CD14-positive monocyte (primary cell): ENCODE measurements around the gene POLRMT. TPM values are rescaled to one million over a fixed set of nuclear protein-coding genes. Genes with fewer than 3 reads are reported as not detected.

Source experiments
- DNase-seq, 3 donors: peaks; one replicate each; pipeline ENCODE4 v3.0.0-alpha.2; 2011 to 2022
- H2AFZ ChIP-seq: 2 replicates; pipeline ENCODE4 v1.6.0; 2012; ENCODE audit warnings: mild to moderate bottlenecking, low read depth, low read length, inconsistent platforms; ENCODE audit not compliant: insufficient read depth, poor library complexity, severe bottlenecking
- H3K27ac ChIP-seq, 2 donors: 1 replicate in 1 of 2; 2 replicates in 1 of 2; pipeline ENCODE4 v1.5.1; 2012 to 2013; ENCODE audit warnings: low read length in 2 of 2, control low read depth in 1 of 2, inconsistent platforms in 1 of 2, low read depth in 1 of 2, mild to moderate bottlenecking in 1 of 2
- H3K27me3 ChIP-seq, 2 donors: one replicate each; pipeline versions ENCODE4 v1.6.0 to v1.6.1; 2011 to 2013; ENCODE audit warnings: low read length in 2 of 2; ENCODE audit not compliant: control insufficient read depth in 2 of 2, insufficient read depth in 2 of 2
- H3K36me3 ChIP-seq, 2 donors: replicated peaks in 1 of 2; 1 replicate in 1 of 2; 2 replicates in 1 of 2; pipeline versions ENCODE4 v1.5.1 to v1.6.1; 2012 to 2013; ENCODE audit warnings: low read length in 2 of 2, control low read depth in 1 of 2, inconsistent platforms in 1 of 2, mild to moderate bottlenecking in 1 of 2; ENCODE audit not compliant: insufficient read depth in 2 of 2, control insufficient read depth in 1 of 2
- H3K4me1 ChIP-seq, 2 donors: 1 replicate in 1 of 2; 2 replicates in 1 of 2; pipeline versions ENCODE4 v1.5.1 to v1.6.1; 2012 to 2013; ENCODE audit warnings: low read length in 2 of 2, control low read depth in 1 of 2, inconsistent platforms in 1 of 2, mild to moderate bottlenecking in 1 of 2, moderate library complexity in 1 of 2; ENCODE audit not compliant: insufficient read depth in 2 of 2, control insufficient read depth in 1 of 2
- H3K4me2 ChIP-seq: replicated peaks from 2 replicates; pipeline ENCODE3; 2012; ENCODE audit warnings: low read length, moderate library complexity, mild to moderate bottlenecking; ENCODE audit not compliant: poor library complexity, severe bottlenecking; ENCODE audit errors: extremely low read depth
- H3K4me3 ChIP-seq, 3 experiments: fragments of 200-600 bp in 1 of 3; sonication (generic) in 1 of 3; replicated peaks in 1 of 3; 1 replicate in 2 of 3; 2 replicates in 1 of 3; pipeline ENCODE4 v1.5.1; 2011 to 2013; ENCODE audit warnings: low read length in 3 of 3, mild to moderate bottlenecking in 3 of 3, control low read depth in 2 of 3, low read depth in 2 of 3, inconsistent platforms in 1 of 3, moderate library complexity in 1 of 3
- H3K79me2 ChIP-seq: 2 replicates; pipeline ENCODE4 v1.6.0; 2012; ENCODE audit warnings: mild to moderate bottlenecking, control low read depth, inconsistent platforms, low read length, moderate library complexity; ENCODE audit not compliant: insufficient read depth
- H3K9ac ChIP-seq: 2 replicates; pipeline ENCODE4 v1.6.0; 2017; ENCODE audit warnings: low read length, mild to moderate bottlenecking; ENCODE audit not compliant: insufficient read depth, poor library complexity, severe bottlenecking
- H3K9me3 ChIP-seq, 2 donors: replicated peaks in 1 of 2; 1 replicate in 1 of 2; 2 replicates in 1 of 2; pipeline versions ENCODE4 v1.5.1 to v1.6.1; 2012 to 2013; ENCODE audit warnings: low read length in 2 of 2, control low read depth in 1 of 2; ENCODE audit not compliant: control insufficient read depth in 1 of 2, insufficient read depth in 1 of 2
- H4K20me1 ChIP-seq: 2 replicates; pipeline ENCODE4 v1.6.0; 2012; ENCODE audit warnings: mild to moderate bottlenecking, low read length, control low read depth, moderate library complexity; ENCODE audit not compliant: insufficient read depth
- H3K27ac Mint-ChIP-seq, 7 donors: one replicate each; pipeline ENCODE4 v1.8.0; 2020; ENCODE audit warnings: mild to moderate bottlenecking in 7 of 7, mixed read lengths in 7 of 7, moderate library complexity in 6 of 7, inconsistent platforms in 2 of 7
- H3K27me3 Mint-ChIP-seq, 3 donors: one replicate each; pipeline ENCODE4 v1.8.0; 2021 to 2022; ENCODE audit warnings: low read depth in 3 of 3, mild to moderate bottlenecking in 3 of 3, mixed read lengths in 3 of 3, moderate library complexity in 3 of 3, inconsistent platforms in 1 of 3
- H3K36me3 Mint-ChIP-seq, 2 donors: one replicate each; pipeline ENCODE4 v1.8.0; 2020; ENCODE audit warnings: mixed read lengths in 2 of 2, inconsistent platforms in 1 of 2, mild to moderate bottlenecking in 1 of 2
- H3K4me1 Mint-ChIP-seq: one replicate; pipeline ENCODE4 v1.8.0; 2020; ENCODE audit warnings: mild to moderate bottlenecking, mixed read lengths
- H3K4me3 Mint-ChIP-seq, 2 donors: one replicate each; pipeline ENCODE4 v1.8.0; 2020; ENCODE audit warnings: mild to moderate bottlenecking in 2 of 2, mixed read lengths in 2 of 2, moderate library complexity in 1 of 2
- H3K9me3 Mint-ChIP-seq, 7 donors: one replicate each; pipeline ENCODE4 v1.8.0; 2020 to 2022; ENCODE audit warnings: mixed read lengths in 7 of 7, mild to moderate bottlenecking in 6 of 7, moderate library complexity in 6 of 7, inconsistent platforms in 2 of 7
- WGBS: methylation state at CpG from one replicate; pipeline ENCODE4 v1.1.5; 2013; ENCODE audit warnings: missing lambda C conversion rate; ENCODE audit not compliant: insufficient coverage; 5-methylcytosine and 5-hydroxymethylcytosine counted together
- intact Hi-C, 2 donors: fragments of 100-400 bp; cut with micrococcal nuclease; formaldehyde crosslinking; loops; one replicate each; pipeline versions ENCODE4 v1.15.0 to v1.15.1; 2023
- polyA minus RNA-seq: library from RNA; depleted of rRNA, polyadenylated mRNA; stranded (reverse); fragments of >200 nt; gene quantifications from 2 replicates; pipeline ENCODE4 v1.2.3, GENCODE V29; 2012
- polyA plus RNA-seq, 3 donors: library from polyadenylated mRNA; depleted of rRNA in 1 of 3; unstranded in 2 of 3; stranded (reverse) in 1 of 3; fragments of 300-500 nt in 2 of 3; fragments of >200 nt in 1 of 3; fragmentation: Illumina TruSeq in 2 of 3; gene quantifications; 1 replicate in 2 of 3; 2 replicates in 1 of 3; pipeline ENCODE4 v1.2.3, GENCODE V29; 2012 to 2021
- total RNA-seq, 12 experiments: library from RNA in 1 of 12; stranded (reverse) in 1 of 12; fragments of 120-200 nt in 1 of 12; gene quantifications; one replicate each; pipeline ENCODE4 v1.2.4 and lab custom pipeline; 2013 to 2026; ENCODE audit warnings: mixed read lengths in 6 of 12, inconsistent platforms in 1 of 12
- TF ChIP-seq, protein P1 (sequence below): fragments of 200-600 bp; IDR thresholded peaks from one replicate; pipeline ENCODE4 v1.8.0; 2022; ENCODE audit warnings: antibody characterized with exemption, mild to moderate bottlenecking

The POLRMT gene
- 26.5 TPM for total RNA-seq (2013)
- polyA plus RNA-seq = 10 to 100 TPM; 16.2 to 40.5 (median 17.6) TPM
- polyA minus RNA-seq = 26.3 and 39.6 TPM in 2 replicates
- total RNA-seq (lab: John Stamatoyannopoulos, UW) = 3.4 to 18.2 (median 13.7) reads per million in 11 experiments

DNA sequence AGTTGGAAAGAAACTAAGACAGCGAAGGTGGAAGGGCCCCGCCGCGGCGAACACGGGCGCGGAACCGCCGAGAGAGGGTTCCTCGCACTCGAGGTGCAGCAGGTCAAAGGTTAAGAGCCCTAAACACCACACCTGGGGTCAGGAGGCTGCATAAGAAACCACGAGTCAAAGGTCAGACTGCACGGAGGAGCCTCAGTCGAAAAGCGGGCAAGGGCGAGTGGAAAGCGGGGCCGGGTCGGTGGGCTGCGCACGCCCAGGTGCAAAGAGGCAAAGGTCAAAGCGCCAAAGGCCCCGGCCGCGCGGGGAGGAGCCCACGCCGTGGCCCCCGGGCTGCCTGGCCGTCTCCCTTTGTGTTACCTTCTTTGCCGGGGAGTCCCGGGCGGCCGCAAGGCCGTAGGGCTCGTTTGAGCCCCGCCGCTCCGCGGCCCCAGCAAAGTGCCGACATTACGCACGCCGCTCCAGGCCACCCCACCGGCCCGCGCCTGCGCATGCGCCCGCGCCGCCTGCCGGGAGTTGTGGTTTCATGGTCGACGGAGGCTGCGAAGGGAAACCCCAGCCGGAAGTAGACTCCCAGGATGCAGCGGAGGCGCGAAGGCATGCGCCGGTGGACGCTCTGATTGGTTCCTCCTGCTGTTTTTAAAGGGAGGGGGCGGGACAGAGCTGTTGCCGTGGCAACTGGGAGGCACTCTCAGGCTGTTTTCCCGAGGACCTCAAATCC, at the start of gene POLRMT:
TSS of gene POLRMT (minus strand) at position 470 of the 718 bp plus-strand sequence. CDS start at position 445, 25 bp downstream.
- H3K36me3 ChIP-seq = peaks cover 7 to 29% of the 10 kb centered on the region in 2 donors
- Mint-ChIP-seq H3K4me1 (peaks cover 24% of the 10 kb centered on the region), H3K36me3 (peaks cover 20 to 38% of the 10 kb centered on the region in 2 donors), H3K27me3 (peaks cover 13 to 17% (median 14%) of the 10 kb centered on the region in 3 donors), H3K9me3 (peaks cover 0 to 3% (median 0%) of the 10 kb centered on the region in 7 donors), H3K27ac (peak within 1 kb of the TSS; percentile 75 to 90 (median 85)), H3K4me3 (peak within 1 kb of the TSS; percentile 94 to 98)
- H3K27ac ChIP-seq = peak within 1 kb of the TSS in 1 of 2 donors; percentile 69
- peaks cover 0 to 2% of the 10 kb centered on the region in 2 donors for H3K27me3 ChIP-seq
- H3K9me3 ChIP-seq = no peaks in the 10 kb centered on the region
- H2AFZ ChIP-seq = peak within 1 kb of the TSS; percentile 98
- peaks cover 3% of the 10 kb centered on the region for H4K20me1 ChIP-seq
- peak within 1 kb of the TSS; percentile 74 for H3K9ac ChIP-seq
- under 1% methylated on average over 67 of the region's 67 CpGs for WGBS
- TF ChIP-seq, protein P1, sequence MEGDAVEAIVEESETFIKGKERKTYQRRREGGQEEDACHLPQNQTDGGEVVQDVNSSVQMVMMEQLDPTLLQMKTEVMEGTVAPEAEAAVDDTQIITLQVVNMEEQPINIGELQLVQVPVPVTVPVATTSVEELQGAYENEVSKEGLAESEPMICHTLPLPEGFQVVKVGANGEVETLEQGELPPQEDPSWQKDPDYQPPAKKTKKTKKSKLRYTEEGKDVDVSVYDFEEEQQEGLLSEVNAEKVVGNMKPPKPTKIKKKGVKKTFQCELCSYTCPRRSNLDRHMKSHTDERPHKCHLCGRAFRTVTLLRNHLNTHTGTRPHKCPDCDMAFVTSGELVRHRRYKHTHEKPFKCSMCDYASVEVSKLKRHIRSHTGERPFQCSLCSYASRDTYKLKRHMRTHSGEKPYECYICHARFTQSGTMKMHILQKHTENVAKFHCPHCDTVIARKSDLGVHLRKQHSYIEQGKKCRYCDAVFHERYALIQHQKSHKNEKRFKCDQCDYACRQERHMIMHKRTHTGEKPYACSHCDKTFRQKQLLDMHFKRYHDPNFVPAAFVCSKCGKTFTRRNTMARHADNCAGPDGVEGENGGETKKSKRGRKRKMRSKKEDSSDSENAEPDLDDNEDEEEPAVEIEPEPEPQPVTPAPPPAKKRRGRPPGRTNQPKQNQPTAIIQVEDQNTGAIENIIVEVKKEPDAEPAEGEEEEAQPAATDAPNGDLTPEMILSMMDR = no peak
- H3K4me2 ChIP-seq = peak within 1 kb of the TSS; percentile 100
- intact Hi-C loops = loop anchor here (2.0 to 10.0 kb wide), 3 partner anchors 30 to 128 kb away; partner anchors contain the start of genes CDC34 (in 1 of the 2), RNF126 (in 1 of the 2) and TPGS1 (in 1 of the 2)
- DNase-seq = peak; percentile 98 to 99 (median 98)
- H3K4me3 ChIP-seq = peak within 1 kb of the TSS; percentile 72 to 99 (median 81)
- peaks cover 4% of the 10 kb centered on the region for H3K79me2 ChIP-seq
- peaks cover 18 to 26% of the 10 kb centered on the region in 2 donors for H3K4me1 ChIP-seq

DNA sequence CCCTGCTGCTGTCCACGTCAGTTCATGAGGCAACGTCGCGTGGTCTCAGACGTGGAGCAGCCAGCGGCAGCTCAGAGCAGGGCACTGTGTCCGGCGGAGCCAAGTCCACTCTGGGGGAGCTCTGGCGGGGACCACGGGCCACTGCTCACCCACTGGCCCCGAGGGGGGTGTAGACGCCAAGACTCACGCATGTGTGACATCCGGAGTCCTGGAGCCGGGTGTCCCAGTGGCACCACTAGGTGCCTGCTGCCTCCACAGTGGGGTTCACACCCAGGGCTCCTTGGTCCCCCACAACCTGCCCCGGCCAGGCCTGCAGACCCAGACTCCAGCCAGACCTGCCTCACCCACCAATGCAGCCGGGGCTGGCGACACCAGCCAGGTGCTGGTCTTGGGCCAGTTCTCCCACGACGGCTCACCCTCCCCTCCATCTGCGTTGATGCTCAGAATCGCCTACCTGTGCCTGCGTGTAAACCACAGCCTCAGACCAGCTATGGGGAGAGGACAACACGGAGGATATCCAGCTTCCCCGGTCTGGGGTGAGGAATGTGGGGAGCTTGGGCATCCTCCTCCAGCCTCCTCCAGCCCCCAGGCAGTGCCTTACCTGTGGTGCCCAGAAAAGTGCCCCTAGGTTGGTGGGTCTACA, 49.5 kb upstream of the POLRMT start:
- intact Hi-C loops = no loop called here
- Histone ChIP-seq H4K20me1 (no peaks in the 10 kb centered on the region), H3K4me1 (peaks cover 21 to 27% of the 10 kb centered on the region in 2 donors), H2AFZ (no peak overlapping the region), H3K27me3 (peaks cover 0 to 4% of the 10 kb centered on the region in 2 donors), H3K79me2 (peaks cover 10% of the 10 kb centered on the region), H3K9me3 (no peaks in the 10 kb centered on the region), H3K4me2 (no peak overlapping the region), H3K36me3 (no peaks in the 10 kb centered on the region), H3K4me3 (no peak overlapping the region), H3K9ac (no peak overlapping the region), H3K27ac (no peak overlapping the region)
- DNase-seq = no peak
- TF ChIP-seq, protein P1 = no peak
- Mint-ChIP-seq H3K27ac (no peak overlapping the region), H3K4me3 (no peak overlapping the region), H3K4me1 (peaks cover 22% of the 10 kb centered on the region), H3K9me3 (peaks cover 0 to 3% (median 2%) of the 10 kb centered on the region in 7 donors), H3K36me3 (peaks cover 0 to 4% of the 10 kb centered on the region in 2 donors), H3K27me3 (peaks cover 0 to 10% (median 8%) of the 10 kb centered on the region in 3 donors)
- WGBS = 85% methylated on average over 17 of the region's 25 CpGs
